ENCODE measurements around the gene ETFA. TPM values are rescaled to one million over a fixed set of nuclear protein-coding genes. Genes with fewer than 3 reads are reported as not detected.

ETFA gene
- total RNA-seq, 2 experiments from 2014 or later: 86.1 to 87.6 TPM

Other genes starting within 250 kb of the ETFA start
- gene ISL2, start 25.3 kb upstream of the ETFA start, total RNA-seq: not detected

Data from activated naive CD8-positive, alpha-beta T cell treated with anti-CD3 and anti-CD28 coated beads, Interleukin-2, amount 10 ng/mL, durations not matched to agents 7 days and 5 days (primary cell).